ENCODE results near the gene M1AP.
A peak's percentile ranks its signal among the peaks of the same experiment; 100 is the strongest.

The M1AP gene

GRCh38 chr2:74516650-74517049 lies 131.5 kb downstream of the M1AP start:
- no peak for DNase-seq

- no peak for DNase-seq
Observed at GRCh38 chr2:74515981-74516633, 132.0 kb downstream of the M1AP start.

- no peak for DNase-seq
Observed at GRCh38 chr2:74515271-74515980, 132.7 kb downstream of the M1AP start.

DNA sequence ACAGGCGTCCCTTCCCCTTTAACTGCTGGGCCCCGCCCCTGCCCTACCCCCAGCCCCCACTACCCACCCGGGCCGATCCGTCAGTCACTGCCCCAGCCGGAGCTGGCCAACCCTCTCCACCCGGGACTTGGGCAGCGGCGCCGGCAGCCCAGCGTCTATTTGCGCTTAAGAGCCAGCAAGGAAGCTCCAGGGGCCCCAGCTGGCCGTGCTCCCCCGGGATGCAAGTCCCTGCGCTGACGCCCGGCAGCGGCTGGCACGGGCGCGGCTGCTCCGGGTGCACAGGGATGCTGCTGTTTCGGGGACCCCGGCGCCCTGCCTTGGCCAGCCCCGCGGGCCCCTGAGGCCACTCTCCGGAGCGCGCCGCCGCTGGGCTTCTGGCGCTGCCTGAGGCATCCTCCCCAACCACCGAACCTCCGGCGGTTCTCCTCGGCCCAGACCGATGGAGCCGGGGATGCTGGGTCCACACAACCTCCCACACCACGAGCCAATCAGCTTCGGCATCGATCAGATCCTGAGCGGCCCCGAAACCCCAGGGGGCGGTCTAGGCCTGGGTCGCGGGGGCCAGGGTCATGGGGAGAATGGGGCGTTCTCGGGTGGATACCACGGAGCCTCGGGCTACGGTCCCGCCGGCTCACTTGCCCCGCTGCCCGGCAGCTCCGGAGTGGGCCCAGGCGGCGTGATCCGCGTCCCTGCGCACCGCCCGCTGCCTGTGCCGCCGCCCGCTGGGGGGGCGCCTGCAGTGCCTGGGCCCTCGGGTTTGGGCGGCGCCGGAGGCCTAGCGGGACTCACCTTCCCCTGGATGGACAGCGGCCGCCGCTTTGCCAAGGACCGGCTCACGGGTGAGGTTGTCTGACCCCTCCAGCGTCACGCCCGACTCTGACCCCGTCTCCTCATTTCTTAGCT lies 133.5 kb downstream of the M1AP start, which contains the start of gene TLX2:
Gene TLX2, plus strand, starts transcription at position 83 of the 903 bp plus-strand sequence. Its CDS starts 357 bp downstream, at position 440.
- no peak for DNase-seq

DNA sequence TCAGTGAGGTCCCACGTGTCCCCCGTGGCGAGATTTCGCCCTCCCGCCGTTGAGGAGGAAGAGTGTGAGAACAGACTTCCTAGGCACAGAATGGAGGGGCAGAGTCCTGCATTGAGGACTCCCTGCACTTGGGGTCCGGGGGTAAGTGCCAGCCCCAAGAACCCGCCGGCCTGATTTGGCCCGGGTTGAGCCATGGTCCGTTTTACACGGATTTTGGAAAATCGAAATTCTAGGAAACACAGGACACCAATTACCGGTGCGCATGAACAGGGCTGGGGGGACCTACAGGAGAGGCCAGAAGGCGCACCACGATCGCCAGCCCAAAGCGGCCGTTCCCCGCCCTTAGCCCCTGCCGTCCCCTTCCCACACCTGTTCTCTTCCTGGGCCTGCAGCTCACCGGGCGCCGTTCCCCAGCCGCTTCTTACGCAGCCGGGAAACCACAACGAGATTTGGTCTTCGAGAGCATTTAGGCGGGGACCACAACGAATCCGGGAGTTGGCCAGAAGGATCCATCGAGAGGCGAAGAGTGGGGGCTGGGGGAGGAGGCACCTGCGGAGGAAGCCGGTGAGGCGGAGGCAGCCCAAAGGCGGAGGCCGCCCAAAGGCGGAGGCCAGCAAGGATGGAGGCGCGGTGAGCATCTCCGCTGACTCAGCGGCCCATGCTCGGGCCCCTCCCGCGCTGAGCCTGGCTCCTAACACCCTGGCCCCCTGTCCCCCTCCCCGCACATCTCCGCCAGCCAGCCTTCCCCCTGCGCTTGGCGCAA lies 134.3 kb downstream of the M1AP start:
- no peak for DNase-seq

GRCh38 chr2:74512744-74513604 lies 135.2 kb downstream of the M1AP start:
- DNase-seq: no peak

DNA sequence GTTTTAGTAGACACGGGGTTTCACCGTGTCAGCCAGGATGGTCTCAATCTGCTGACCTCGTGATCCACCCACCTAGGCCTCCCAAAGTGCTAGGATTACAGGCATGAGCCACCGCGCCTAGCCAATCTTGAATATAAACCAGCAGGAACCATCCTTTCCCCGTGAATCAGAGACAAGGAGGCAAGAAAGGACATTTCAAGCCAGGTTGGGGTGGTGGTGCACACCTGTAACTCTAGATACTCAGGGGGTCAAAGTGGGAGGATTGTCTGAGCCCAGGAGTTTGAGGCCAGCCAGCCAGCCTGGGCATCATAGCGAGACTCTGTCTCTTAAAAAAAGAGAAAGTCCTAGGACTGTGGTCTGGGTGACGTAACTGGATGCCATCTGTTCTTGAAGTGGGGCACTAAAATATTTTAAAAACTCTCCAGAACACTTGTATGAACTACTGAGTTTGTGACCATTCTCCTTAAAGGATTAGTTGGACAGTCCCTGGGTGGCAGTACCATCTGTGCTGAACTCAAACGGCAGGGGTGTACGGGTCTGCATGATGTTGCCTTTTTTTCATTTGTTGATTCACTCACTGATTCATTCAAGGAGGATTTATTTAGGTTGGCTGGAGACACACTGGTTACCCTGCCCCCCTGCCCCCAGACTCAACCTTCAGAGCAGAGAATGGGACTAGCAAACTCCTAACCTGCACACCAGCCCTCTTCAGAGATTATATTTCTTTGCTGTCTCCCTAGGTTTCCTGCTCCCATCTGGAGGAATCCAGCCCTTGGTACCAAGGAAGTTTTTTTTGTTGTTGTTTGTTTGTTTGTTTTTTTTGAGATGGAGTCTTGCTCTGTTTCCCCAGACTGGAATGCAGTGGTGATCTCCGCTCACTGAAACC lies 136.8 kb downstream of the M1AP start:
- DNase-seq: peak; percentile 1

- no peak for DNase-seq
Observed at GRCh38 chr2:74510272-74510671, 137.9 kb downstream of the M1AP start.

- DNase-seq: peak; percentile 16
Observed at GRCh38 chr2:74507926-74508520, 140.1 kb downstream of the M1AP start.

All from NCI-H446 treated with DMSO at 0.1 percent for 48 hours (cell line).